Fibroblast of upper back skin (primary cell): Measurements from ENCODE around the gene ABR.

Source experiments
- DNase-seq: peaks from one replicate; pipeline ENCODE4 v3.0.0-alpha.2; 2013

ABR gene

GRCh38 chr17:1179818-1180742 lies at the start of gene ABR:
Gene ABR (minus strand): TSS chr17:1179981. CDS start chr17:1179727, 254 bp downstream.
- peak; percentile 30 for DNase-seq

- no peak for DNase-seq
Measured at GRCh38 chr17:1229349-1229899, 49.6 kb upstream of the ABR start.

- no peak for DNase-seq
Measured at GRCh38 chr17:1228781-1229348, 49.1 kb upstream of the ABR start.

- DNase-seq: no peak
Measured at GRCh38 chr17:1227917-1228780, 48.4 kb upstream of the ABR start.

- no peak for DNase-seq
Measured at GRCh38 chr17:1227365-1227764, 47.6 kb upstream of the ABR start.

- no peak for DNase-seq
Measured at GRCh38 chr17:1226308-1226707, 46.5 kb upstream of the ABR start.

GRCh38 chr17:1224330-1224729 lies 44.5 kb upstream of the ABR start:
- DNase-seq: no peak

- DNase-seq: no peak
Measured at GRCh38 chr17:1223662-1224061, 43.9 kb upstream of the ABR start.

GRCh38 chr17:1222321-1222720 lies 42.5 kb upstream of the ABR start:
- DNase-seq: no peak

- no peak for DNase-seq
Measured at GRCh38 chr17:1221209-1221608, 41.4 kb upstream of the ABR start.

- DNase-seq: no peak
Measured at GRCh38 chr17:1220346-1220745, 40.6 kb upstream of the ABR start.

GRCh38 chr17:1217089-1217385 lies 37.3 kb upstream of the ABR start:
- DNase-seq: no peak

- no peak for DNase-seq
Measured at GRCh38 chr17:1216217-1217088, 36.7 kb upstream of the ABR start.

- no peak for DNase-seq
Measured at GRCh38 chr17:1212946-1213345, 33.2 kb upstream of the ABR start.

GRCh38 chr17:1211287-1211686 lies 31.5 kb upstream of the ABR start:
- DNase-seq: no peak

- no peak for DNase-seq
Measured at GRCh38 chr17:1208966-1209365, 29.2 kb upstream of the ABR start.

- no peak for DNase-seq
Measured at GRCh38 chr17:1206026-1206777, 26.4 kb upstream of the ABR start.

- DNase-seq: no peak
Measured at GRCh38 chr17:1203967-1204291, 24.1 kb upstream of the ABR start.

GRCh38 chr17:1203111-1203966 lies 23.6 kb upstream of the ABR start:
- DNase-seq: peak; percentile 60

GRCh38 chr17:1202291-1202690 lies 22.5 kb upstream of the ABR start:
- DNase-seq: no peak
